GM12865 (cell line): ENCODE data around the gene DCAF6.
"Not testable (repeated sequence)": the region's sequence is repeated elsewhere in the genome, so short reads cannot be mapped to it uniquely, and the experiment has no call there.

ENCODE experiments used
- DNase-seq: peaks from one replicate; pipeline ENCODE4 v3.0.0; 2010; ENCODE audit warnings: low read depth
- H3K4me3 ChIP-seq: 2 replicates; pipeline ENCODE4 v1.5.1; 2011; ENCODE audit warnings: mild to moderate bottlenecking, low read depth, low read length, control low read depth
- TF ChIP-seq, protein P1 (sequence below): IDR thresholded peaks from 2 replicates; pipeline ENCODE4 v1.5.1; 2011; ENCODE audit warnings: low read length, control low read depth, low read depth, inconsistent platforms; ENCODE audit not compliant: insufficient read depth; ENCODE audit errors: missing control alignments

DCAF6 gene, protein sequence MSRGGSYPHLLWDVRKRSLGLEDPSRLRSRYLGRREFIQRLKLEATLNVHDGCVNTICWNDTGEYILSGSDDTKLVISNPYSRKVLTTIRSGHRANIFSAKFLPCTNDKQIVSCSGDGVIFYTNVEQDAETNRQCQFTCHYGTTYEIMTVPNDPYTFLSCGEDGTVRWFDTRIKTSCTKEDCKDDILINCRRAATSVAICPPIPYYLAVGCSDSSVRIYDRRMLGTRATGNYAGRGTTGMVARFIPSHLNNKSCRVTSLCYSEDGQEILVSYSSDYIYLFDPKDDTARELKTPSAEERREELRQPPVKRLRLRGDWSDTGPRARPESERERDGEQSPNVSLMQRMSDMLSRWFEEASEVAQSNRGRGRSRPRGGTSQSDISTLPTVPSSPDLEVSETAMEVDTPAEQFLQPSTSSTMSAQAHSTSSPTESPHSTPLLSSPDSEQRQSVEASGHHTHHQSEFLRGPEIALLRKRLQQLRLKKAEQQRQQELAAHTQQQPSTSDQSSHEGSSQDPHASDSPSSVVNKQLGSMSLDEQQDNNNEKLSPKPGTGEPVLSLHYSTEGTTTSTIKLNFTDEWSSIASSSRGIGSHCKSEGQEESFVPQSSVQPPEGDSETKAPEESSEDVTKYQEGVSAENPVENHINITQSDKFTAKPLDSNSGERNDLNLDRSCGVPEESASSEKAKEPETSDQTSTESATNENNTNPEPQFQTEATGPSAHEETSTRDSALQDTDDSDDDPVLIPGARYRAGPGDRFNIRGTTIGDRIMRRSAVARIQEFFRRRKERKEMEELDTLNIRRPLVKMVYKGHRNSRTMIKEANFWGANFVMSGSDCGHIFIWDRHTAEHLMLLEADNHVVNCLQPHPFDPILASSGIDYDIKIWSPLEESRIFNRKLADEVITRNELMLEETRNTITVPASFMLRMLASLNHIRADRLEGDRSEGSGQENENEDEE

DNA sequence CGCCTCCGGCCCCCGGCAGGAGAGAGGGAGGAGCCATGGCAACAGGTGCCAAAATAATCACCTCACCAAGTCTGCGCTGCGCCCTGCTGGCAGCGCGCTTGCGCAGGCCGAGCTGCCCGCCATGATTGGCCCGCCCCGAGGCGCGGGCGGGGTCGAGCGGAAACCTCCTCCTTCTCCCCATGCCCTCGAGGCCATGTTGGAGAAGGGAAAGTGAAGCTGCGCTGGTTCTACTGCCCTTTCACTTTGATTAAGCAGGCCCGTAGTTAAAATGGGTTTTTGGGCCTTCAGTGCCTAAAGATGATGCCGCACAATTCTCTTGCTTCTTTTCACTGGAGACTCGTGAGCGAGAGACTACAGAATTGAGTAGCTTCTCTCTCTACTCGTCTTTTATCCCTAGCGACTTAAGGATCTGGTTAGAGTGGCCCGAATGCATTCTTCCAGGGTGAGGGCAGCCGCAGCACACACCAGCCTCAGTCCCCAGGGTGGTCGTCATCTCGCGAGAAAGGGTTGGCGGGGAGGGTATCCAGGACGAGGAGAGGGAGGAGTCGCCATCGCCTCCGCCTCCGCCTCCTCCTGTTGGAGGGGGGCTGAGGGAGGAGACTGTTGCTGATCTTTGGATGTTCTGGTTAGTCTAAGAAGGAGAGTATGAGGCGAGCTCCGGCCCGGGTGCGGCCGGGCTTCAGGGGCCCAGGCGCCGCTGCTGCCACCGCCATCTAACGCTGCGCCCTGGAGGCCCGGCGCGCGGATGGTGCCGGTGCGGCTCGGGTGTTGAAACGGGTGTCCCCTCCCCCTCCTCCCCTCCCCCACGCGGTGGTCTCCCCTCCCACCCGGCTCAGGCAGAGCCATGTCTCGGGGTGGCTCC lies at the start of gene DCAF6:
TSS of gene DCAF6 (plus strand) at position 616 of the 862 bp plus-strand sequence. CDS start at position 845, 229 bp downstream.
- H3K4me3 ChIP-seq: peak within 1 kb of the TSS; percentile 100
- DNase-seq: peak; percentile 99
- TF ChIP-seq, protein P1, sequence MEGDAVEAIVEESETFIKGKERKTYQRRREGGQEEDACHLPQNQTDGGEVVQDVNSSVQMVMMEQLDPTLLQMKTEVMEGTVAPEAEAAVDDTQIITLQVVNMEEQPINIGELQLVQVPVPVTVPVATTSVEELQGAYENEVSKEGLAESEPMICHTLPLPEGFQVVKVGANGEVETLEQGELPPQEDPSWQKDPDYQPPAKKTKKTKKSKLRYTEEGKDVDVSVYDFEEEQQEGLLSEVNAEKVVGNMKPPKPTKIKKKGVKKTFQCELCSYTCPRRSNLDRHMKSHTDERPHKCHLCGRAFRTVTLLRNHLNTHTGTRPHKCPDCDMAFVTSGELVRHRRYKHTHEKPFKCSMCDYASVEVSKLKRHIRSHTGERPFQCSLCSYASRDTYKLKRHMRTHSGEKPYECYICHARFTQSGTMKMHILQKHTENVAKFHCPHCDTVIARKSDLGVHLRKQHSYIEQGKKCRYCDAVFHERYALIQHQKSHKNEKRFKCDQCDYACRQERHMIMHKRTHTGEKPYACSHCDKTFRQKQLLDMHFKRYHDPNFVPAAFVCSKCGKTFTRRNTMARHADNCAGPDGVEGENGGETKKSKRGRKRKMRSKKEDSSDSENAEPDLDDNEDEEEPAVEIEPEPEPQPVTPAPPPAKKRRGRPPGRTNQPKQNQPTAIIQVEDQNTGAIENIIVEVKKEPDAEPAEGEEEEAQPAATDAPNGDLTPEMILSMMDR: no peak

DNA sequence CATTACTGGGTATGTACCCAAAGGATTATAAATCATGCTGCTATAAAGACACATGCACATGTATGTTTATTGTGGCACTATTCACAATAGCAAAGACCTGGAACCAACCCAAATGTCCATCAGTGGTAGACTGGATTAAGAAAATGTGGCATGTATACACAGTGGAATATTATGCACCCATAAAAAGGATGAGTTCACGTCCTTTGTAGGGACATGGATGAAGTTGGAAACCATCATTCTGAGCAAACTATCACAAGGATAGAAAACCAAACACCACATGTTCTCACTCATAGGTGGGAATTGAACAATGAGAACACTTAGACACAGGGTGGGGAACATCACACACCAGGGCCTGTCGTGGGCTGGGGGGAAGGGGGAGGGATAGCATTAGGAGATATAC lies 49.3 kb upstream of the DCAF6 start:
- H3K4me3 ChIP-seq, DNase-seq: not testable (repeated sequence)

DNA sequence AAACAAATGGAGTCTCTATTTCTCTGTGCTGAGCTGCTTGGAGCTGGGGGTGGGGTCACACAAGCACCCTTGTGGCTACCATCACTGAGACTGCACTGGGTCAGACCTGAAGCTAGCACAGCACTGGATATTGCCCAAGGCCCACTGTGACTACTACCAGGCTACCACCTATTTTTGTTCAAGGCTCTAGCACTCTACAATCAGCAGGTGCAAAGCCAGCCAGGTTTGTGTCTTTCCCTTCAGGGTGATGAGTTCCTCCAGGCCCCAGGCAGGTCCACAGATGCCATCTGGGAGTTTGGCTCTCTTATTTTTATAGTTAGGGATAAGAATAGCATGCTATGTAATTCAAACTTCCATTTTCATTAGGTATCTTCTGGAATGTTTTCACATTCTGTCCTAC lies 46.1 kb upstream of the DCAF6 start:
- no peak overlapping the region for H3K4me3 ChIP-seq
- no peak for DNase-seq
- TF ChIP-seq, protein P1: no peak

DNA sequence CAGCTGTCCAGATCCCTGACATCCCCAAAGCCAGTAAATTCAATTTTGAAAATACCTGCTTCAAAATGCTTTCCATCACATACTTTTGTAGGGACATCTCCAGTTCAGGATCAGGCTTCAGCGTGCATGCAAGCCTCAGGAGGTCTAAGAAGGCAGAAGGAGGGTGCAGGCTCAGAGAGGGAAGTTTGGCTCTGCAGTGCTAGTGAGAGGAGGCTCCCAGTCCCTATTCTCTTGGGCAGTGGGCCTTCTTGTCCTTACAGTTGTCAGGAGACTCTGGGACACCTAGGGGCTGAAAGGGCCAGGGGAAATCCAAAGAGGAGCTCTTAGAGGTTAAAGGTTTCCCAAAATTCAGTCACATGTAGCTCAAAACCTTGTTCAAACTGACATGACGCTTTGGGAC lies 42.7 kb upstream of the DCAF6 start:
- TF ChIP-seq, protein P1: no peak
- H3K4me3 ChIP-seq: no peak overlapping the region
- DNase-seq: no peak

DNA sequence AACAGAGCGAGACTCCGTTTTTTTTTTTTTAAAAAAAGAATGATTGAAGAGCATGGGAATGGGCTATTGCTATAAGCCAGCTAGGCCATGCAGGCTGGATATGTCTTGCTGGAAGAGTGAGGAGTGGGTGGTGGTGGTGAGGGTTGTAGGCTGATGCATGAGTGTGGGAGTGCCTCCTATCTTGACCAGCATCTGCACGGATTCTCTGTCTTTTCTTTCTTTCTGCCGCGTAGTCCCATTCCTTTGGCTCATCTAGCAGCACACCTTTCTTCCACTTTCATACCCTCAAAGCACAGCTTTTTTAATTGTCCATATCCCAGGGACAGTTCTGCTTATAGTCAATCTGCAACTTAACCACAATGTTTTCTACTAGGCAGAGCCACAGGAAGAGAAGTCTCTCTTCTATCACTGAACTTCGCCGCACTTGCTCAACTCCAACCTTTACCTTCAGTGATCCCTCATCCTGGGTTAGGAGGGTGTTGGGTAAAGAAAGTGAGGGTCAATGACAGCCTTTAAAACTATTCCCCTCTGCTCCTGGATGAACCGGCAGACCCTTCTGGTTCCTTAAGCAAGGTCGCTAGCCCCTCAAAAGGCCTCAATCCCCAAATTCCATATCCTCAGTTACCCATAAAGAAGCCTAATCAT lies 37.8 kb upstream of the DCAF6 start:
- no peak for DNase-seq
- TF ChIP-seq, protein P1: no peak
- no peak overlapping the region for H3K4me3 ChIP-seq

DNA sequence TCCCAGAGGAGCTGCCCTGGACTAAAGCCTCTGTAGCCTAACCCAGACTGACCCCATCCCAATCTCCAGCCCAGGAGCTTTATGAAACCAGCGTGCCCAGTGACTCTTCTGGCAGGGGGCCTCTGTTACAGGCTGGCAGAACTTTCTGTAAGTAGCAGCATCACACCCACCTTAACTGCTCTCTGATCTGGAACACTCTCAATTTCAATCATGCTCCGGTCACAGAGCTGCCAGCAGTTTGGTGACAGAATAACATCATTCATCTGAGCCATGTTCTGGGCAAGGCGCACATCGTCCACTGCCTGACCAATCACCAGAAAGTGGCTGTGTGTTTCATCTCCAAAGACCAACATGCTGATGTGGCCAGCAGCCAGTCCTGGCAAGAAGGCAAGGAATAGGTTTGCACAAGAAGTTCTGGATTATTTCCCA lies 37.2 kb upstream of the DCAF6 start:
- no peak overlapping the region for H3K4me3 ChIP-seq
- DNase-seq: peak; percentile 60
- TF ChIP-seq, protein P1: no peak
